ENCODE data around the gene PPFIBP2. TPM values are rescaled to one million over a fixed set of nuclear protein-coding genes. Genes with fewer than 3 reads are reported as not detected.

PPFIBP2 gene
- total and polyA plus RNA-seq, 2 of the 13 experiments (the other 11 are each of a cell fraction or from before 2014, with no cell fraction given) = 15.0 to 52.5 TPM

DNA sequence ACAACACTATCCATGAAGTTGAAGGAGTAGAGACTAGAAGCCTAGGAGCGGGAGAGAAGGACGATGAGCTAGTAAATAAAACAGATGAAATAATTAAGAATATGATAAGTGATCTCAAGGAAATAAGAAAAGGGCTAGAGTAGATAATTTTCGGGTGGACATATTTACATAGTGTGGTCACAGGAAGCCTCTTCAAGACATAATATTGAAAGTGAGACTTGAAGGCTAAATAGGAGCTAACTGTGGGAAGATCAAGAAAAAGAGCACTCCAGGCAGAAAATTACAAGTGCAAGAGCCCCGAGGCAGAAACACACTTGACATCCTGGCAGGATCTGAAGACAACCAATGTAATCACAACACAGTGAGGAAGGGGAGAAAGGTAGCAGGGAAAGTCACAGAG is 11.9 kb upstream of the PPFIBP2 start:
- Histone ChIP-seq H3K4me2 (ENCODE audit: low read depth, low read length) (no peak overlapping the region), H3K36me3 (replicated peaks in 1 of 2; ENCODE audit: control insufficient read depth in 1 of 2, insufficient read depth in 2 of 2, low read length in 2 of 2) (no peaks in the 10 kb centered on the region), H3K4me1 (ENCODE audit: insufficient read depth, low read length) (no peaks in the 10 kb centered on the region), H4K20me1 (ENCODE audit: insufficient read depth, low read length) (no peaks in the 10 kb centered on the region), H3K9me3 (ENCODE audit: low read length) (no peaks in the 10 kb centered on the region), H3K27ac (ENCODE audit: extremely low read length, insufficient read depth, low read length) (no peak overlapping the region), H3K27me3 (ENCODE audit: control insufficient read depth in 1 of 2, insufficient read depth in 2 of 2, low read length in 2 of 2) (no peaks in the 10 kb centered on the region), H3K79me2 (ENCODE audit: insufficient read depth, low read length) (no peaks in the 10 kb centered on the region), H3K4me3 (replicated peaks in 1 of 3; ENCODE audit: insufficient read depth in 1 of 3, low read depth in 2 of 3, low read length in 3 of 3) (no peak overlapping the region), H3K9ac (ENCODE audit: insufficient read depth, low read depth, low read length) (no peak overlapping the region), H2AFZ (ENCODE audit: low read length) (no peak overlapping the region)
- CTCF ChIA-PET (ENCODE audit: low intra/inter-chr PET ratio, low total read pairs) = no interaction called here
- no peak for FAIRE-seq
- WGBS (ENCODE audit: low lambda C conversion rate) = 54% methylated on average over 4 of the region's 4 CpGs
- POLR2A ChIA-PET = no interaction called here
- in situ Hi-C loops (cut with HindIII; ENCODE audit: extremely low pct_ligation_motif_present, low pct_unique_long_range_greater_than_20kb) (no loop called here), intact Hi-C loops (cut with micrococcal nuclease; ENCODE audit: unreplicated experiment) (no loop called here)
- no TSS peak for BruUV-seq (replicated peaks)
- ATAC-seq = no peak
- no peak for DNase-seq (ENCODE audit: low spot score)
- no peak for TF ChIP-seq ZNF614 (CRISPR knock-in tag; IDR thresholded peaks at IDR 0.05; ENCODE audit: borderline replicate concordance)
- no peak for TF ChIP-seq ZNF749 (CRISPR knock-in tag; IDR thresholded peaks at IDR 0.05; ENCODE audit: borderline replicate concordance)
- no peak for TF ChIP-seq ZNF546 (CRISPR knock-in tag; conservative IDR thresholded peaks at IDR 0.05)
- TF ChIP-seq, protein P1, sequence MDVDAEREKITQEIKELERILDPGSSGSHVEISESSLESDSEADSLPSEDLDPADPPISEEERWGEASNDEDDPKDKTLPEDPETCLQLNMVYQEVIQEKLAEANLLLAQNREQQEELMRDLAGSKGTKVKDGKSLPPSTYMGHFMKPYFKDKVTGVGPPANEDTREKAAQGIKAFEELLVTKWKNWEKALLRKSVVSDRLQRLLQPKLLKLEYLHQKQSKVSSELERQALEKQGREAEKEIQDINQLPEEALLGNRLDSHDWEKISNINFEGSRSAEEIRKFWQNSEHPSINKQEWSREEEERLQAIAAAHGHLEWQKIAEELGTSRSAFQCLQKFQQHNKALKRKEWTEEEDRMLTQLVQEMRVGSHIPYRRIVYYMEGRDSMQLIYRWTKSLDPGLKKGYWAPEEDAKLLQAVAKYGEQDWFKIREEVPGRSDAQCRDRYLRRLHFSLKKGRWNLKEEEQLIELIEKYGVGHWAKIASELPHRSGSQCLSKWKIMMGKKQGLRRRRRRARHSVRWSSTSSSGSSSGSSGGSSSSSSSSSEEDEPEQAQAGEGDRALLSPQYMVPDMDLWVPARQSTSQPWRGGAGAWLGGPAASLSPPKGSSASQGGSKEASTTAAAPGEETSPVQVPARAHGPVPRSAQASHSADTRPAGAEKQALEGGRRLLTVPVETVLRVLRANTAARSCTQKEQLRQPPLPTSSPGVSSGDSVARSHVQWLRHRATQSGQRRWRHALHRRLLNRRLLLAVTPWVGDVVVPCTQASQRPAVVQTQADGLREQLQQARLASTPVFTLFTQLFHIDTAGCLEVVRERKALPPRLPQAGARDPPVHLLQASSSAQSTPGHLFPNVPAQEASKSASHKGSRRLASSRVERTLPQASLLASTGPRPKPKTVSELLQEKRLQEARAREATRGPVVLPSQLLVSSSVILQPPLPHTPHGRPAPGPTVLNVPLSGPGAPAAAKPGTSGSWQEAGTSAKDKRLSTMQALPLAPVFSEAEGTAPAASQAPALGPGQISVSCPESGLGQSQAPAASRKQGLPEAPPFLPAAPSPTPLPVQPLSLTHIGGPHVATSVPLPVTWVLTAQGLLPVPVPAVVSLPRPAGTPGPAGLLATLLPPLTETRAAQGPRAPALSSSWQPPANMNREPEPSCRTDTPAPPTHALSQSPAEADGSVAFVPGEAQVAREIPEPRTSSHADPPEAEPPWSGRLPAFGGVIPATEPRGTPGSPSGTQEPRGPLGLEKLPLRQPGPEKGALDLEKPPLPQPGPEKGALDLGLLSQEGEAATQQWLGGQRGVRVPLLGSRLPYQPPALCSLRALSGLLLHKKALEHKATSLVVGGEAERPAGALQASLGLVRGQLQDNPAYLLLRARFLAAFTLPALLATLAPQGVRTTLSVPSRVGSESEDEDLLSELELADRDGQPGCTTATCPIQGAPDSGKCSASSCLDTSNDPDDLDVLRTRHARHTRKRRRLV (CRISPR knock-in tag; IDR thresholded peaks at IDR 0.05) = no peak
